Cortex of kidney (tissue), 1 donor: ENCODE results near the gene COL5A1.
"Not testable (repeated sequence)": the region's sequence is repeated elsewhere in the genome, so short reads cannot be mapped to it uniquely, and the experiment has no call there.

Source experiments
- DNase-seq: peaks from one replicate; lab custom pipeline; 2025; lab: John Stamatoyannopoulos, UW

The COL5A1 gene

DNA sequence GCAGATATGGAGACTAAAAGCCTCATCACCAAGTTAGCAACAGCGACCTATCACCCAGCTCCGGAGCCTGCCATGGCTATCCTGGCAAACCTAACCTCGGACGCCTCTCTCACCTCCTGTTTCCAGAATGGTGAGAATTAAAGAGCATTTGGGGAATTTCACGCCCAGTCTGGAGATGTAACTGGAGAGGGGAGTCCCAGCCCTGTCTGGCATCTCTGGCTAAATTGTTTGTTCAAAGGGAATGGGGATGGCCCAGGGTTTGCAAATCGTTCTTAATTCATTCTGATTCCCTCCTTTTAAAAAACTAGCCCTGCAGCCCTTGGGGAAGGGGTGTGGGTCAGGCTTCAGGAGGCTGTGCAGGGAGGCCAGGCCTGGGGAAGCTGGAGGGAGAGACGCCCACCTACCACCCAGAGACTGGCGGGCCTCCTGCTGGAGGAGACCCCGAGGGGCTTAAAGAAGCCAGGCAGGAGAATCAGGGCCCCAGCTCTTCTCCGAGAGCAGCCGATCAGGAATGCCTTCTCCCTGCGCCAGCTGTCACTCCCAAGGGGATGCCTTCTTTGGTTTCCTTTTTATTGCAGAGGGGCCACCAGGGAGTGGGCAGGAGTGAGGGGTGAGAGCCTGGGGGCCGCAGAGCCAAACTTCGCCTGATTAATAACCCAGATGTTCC, 964 bp upstream of the COL5A1 start:
- no peak for DNase-seq

DNA sequence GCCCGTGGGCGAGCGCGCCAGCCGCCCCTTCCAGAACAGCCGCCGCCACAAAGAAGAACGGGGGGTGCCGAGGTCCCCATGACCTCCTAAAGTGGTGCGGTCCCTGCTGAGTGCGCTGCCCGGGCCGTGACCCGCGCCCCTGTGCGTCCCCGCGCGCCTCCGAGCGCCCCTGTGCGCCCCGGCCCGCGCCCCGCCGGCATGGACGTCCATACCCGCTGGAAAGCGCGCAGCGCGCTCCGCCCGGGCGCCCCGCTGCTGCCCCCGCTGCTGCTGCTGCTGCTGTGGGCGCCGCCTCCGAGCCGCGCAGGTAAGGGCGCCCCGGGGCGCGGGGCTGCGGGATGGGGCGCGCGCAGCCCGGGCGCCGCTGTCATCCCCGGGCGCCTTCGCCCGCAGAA, 384 bp downstream of the COL5A1 start:
- no peak for DNase-seq

- no peak for DNase-seq
Measured at GRCh38 chr9:134642385-134643181, 980 bp downstream of the COL5A1 start.

DNA sequence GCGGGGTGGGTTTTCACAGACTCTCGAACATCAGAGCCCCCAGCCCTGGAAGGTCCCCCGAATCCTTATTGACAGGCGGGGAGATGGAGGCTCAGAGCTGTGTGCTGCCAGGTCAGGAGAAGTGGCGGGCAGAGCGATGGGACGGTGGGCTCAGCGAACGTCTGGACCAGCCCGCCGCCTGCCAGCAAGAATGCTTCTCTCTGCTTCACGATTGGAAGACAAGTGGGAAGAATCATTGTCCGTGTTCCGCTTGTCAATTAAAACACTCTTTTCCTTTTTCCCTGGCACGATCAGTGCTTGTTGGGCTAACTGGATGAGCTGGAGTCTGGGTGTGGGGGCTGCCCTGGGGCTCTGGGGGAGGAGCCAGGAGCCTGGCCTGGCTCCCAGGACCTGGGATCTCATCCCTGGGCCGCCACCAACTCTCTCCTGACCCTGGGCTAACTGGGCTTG, 1.6 kb downstream of the COL5A1 start:
- no peak for DNase-seq

GRCh38 chr9:134644401-134644724, 2.8 kb downstream of the COL5A1 start:
- not testable (repeated sequence) for DNase-seq

DNA sequence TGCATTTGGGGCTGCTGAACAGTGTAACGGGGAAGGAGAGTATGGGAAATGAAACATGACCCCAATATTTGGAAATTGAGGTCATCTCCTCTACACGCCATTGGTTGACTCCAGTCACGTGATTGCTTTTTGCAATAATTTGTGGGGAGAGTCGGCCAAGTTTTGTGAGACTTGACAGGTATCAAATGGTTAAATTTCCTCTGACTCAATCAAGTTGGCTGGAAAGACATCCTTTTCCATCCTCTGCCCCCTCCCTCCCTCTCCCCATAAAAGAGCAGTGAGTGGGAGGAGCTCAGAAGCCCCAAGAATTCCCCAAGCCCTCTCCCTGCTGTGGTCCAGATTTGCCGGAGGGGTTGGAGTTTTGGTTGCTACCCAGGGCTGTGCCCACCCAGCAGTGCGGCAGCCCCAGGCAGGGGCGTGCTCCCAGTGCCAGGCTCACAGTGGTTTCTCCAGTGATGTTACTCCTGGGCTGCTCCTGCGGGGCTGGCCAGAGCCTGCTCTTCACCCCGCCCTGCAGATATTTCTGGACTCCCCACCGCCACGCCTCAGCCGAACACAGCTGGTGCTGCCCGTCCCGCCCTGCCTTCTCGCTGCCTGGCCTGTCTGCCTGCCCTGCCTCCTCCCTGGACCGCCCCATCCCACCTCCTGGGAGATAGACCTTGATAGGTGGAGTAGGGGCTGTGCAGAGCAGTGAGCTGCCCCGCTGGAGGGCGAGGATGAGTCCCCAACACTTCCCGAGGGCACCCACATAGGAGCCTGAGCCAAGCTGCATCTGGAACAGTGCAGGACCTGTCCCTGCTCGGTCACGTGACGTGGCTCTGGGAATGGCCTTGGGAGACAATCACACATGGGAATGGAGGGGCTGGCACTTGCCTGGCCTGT, 3.4 kb downstream of the COL5A1 start:
- no peak for DNase-seq

GRCh38 chr9:134645607-134646365, 4.2 kb downstream of the COL5A1 start:
- DNase-seq = no peak

- no peak for DNase-seq
Measured at GRCh38 chr9:134647359-134648080, 5.9 kb downstream of the COL5A1 start.

DNA sequence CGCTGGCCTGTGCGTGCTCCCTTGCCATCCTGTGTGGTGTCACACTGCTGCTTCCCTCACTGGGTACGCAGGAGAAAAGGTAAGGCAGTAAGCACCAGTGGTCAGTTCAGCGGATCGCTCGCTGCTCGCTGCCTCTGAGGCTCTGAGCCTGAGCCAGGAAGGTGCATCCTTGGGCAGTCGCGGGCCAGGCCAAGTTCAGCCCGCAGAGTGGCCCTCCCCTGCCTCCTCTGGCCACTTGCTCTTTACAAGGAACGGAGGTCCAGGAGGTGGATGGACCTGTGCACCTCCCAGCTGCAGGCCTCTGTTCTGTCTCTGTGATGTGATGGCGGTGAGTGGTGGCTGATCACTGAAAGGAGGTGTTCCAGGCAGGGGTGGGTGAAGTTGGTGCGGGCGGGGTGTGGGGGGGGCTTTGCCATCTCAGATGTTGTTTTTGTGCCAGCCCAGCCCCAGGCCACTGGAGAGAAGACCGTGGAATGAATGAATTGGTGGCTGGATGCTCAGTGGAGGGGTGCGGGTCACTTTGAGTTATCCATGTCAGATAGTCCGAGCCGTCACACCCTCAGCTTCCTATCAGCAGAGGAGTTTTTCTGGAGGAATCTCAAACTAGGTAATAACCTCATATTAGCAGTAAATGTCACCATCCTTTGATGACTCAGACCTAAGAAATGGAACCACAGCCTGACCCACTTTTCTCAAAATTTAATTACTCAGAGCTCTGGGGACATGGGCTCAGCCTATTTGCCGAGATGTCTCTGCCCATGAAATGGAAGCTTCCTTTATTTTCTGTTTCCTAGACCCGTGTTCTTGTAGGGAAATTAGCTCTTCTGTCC, 7.3 kb downstream of the COL5A1 start:
- DNase-seq = no peak

DNA sequence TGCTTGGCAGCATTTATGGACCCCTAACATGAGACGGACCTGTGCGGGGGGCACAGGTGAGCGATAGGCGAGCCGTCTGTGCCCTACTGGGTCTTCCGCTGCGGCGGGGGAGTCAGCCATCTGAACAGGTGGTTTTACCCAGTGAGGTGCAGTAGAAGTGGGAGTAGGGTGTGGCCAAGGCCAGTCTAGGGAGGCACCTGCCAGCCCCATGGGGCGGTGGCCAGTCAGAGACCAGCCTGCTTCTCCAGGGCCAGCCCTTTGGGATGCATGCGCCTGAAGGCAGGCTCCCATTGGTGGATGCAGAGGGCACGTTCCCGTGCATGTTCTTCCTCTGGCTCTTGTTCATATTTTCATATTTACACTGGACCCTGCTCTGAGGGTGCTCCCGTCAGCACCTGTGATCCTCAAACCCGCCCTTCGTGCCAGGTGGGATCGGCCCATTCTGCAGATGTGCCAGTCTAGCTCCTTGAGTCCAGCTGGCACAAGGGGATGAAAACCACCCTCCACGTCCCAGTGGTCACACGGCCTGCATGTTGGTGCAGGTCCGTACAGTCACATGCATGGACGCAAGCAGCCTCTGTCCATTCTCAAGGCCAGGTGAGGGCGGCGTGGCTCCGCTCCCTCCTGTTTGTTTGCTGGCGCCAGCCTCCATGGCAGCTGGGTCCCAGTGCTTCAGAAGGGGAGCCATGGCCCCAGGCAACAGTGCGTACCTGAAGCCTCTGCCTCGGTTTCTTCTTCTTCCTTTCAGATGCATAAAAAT, 9.0 kb downstream of the COL5A1 start:
- DNase-seq = no peak

GRCh38 chr9:134651226-134651905, 9.8 kb downstream of the COL5A1 start:
- DNase-seq = no peak

- no peak for DNase-seq
Measured at GRCh38 chr9:134652291-134653225, 11.0 kb downstream of the COL5A1 start.

GRCh38 chr9:134653259-134654009, 11.8 kb downstream of the COL5A1 start:
- no peak for DNase-seq

DNA sequence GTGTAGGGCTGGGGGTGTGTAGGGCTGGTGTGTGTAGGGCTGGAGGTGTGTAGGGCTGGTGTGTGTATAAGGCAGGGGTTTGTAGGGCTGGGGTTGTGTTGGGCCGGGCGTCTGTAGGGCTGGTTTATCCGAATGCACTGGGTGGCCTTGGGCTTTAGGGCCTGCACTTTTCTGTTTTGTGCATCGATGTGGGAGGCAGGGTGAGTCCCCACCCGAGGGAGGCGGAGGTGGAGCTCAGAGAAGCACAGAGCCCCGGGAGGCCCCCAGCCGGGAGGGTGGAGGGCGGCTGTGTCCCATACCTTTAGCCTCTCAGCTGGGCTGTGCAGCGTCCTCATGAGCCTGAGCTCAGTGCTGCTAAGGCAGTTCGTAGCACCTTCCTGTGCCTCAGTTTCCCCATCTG, 13.5 kb downstream of the COL5A1 start:
- DNase-seq = no peak

DNA sequence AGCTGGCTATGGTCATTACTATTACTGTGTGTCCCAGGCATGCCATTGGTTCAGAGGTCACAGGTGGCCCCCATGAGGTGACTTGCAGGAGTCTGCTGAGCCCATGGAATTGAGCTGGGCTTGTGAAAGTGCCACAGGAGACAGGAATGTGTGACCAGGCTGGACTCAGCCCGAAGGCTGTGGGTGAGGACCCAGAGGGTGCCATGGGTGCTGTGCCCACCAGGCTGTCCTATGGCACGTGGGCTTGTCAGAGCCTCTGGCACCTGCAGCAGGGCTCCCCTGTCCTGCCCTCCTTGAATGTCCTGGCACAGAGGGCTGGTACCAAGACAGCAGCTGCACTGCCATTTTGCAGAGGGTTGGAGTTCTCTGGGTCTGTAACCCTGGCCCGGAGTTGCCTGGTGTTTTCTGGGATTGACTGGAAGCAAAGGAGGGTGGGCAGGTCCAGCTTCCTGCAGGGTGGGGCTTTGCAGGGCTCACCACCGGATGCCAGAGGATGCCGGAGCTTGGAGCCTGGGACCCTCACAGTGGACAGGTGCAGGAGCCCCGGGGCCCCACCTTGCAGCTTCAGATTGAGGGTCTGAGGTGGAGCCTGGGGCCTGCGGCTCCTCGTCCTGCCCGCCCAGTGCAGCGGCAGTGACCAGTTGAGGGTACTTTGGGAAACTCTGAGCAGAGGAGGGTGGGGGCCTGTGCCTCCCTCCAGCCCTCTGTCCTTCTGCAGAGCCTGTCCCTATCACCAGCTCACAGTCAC, 14.2 kb downstream of the COL5A1 start:
- DNase-seq = no peak

DNA sequence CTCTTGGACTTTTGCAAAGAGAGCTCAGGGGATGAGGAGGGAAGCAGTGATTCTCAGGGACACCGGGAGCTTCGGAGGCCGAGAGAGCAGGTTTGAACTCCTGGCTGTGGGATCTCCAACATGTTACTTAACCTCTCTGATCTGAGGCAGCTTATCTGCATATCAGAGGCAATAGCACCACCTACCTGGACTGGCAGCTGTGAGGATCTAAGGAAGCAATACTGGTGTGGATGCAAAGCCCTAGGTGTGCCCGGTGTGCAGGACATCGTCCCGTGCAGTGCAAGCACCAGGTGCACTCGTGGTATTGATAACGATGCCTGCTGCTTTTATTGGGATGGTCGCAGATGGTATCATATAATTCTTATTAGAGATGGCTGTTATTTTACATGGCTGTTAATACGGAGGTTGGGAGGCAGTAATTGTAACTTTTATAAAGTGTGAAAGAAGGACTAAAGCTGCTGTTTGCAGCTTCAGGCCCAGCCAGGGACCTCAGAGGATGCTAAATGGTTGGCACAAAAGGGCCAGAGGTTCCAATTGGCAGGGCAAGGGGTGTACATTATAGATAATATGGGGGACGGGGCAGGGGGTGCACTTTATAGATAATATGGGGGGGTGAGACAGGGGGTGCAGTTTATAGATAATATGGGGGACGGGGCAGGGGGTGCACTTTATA, 14.9 kb downstream of the COL5A1 start:
- DNase-seq = no peak
